ENCODE data around the gene EHD3.

DNA sequence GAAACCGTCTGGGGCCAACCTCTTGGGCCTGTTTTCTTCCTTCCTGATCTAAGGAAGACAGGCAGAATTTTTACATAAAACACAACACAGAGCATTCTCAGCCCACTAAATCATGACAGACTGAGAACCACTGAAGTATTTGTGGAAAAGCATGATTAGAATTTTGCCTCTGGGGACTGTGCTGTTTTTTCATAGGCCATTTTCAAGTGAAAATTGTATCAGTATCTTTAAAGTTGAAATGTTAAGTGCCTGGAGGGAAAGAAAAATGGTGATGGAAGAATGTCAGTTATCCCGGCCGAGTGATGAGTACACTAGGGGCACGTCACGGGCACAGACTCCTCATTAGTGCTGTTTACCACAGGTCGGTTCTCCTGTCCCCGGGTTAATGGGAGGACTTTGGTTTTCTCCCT, 36.9 kb downstream of the EHD3 start:
- TF ChIP-seq, protein P1, sequence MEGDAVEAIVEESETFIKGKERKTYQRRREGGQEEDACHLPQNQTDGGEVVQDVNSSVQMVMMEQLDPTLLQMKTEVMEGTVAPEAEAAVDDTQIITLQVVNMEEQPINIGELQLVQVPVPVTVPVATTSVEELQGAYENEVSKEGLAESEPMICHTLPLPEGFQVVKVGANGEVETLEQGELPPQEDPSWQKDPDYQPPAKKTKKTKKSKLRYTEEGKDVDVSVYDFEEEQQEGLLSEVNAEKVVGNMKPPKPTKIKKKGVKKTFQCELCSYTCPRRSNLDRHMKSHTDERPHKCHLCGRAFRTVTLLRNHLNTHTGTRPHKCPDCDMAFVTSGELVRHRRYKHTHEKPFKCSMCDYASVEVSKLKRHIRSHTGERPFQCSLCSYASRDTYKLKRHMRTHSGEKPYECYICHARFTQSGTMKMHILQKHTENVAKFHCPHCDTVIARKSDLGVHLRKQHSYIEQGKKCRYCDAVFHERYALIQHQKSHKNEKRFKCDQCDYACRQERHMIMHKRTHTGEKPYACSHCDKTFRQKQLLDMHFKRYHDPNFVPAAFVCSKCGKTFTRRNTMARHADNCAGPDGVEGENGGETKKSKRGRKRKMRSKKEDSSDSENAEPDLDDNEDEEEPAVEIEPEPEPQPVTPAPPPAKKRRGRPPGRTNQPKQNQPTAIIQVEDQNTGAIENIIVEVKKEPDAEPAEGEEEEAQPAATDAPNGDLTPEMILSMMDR (IDR thresholded peaks at IDR 0.05) = no peak
- TF ChIP-seq POLR2A (IDR thresholded peaks at IDR 0.05) = no peak

All from Peyer's patch (tissue), 4 donors.